Measurements from ENCODE around the gene VCAM1.

DNA sequence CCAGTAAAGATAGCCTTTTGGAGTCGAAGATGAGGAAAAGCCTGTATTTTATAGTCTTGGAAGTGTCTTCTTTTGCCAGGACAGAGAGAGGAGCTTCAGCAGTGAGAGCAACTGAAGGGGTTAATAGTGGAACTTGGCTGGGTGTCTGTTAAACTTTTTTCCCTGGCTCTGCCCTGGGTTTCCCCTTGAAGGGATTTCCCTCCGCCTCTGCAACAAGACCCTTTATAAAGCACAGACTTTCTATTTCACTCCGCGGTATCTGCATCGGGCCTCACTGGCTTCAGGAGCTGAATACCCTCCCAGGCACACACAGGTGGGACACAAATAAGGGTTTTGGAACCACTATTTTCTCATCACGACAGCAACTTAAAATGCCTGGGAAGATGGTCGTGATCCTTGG lies at the start of gene VCAM1:
- no peak for TF ChIP-seq YY1 (IDR thresholded peaks at IDR 0.05; ENCODE audit: insufficient read depth, insufficient read length)
- TF ChIP-seq ZNF274 (IDR thresholded peaks at IDR 0.05; ENCODE audit: low read depth, low read length), result no peak
